K562 (cell line): ENCODE measurements around the gene ZNF628. TPM values are rescaled to one million over a fixed set of nuclear protein-coding genes. Genes with fewer than 3 reads are reported as not detected.
A peak's percentile ranks its signal among the peaks of the same experiment; 100 is the strongest.

ENCODE experiments used
- ATAC-seq: fragments of 200-7000 bp; cut with Tn5 transposase; 3 replicates; pipeline ENCODE4 v1.9.1; 2020; ENCODE audit warnings: moderate library complexity
- BruUV-seq: library from RNA; stranded (reverse); fragments of 400-500 nt; replicated peaks from 2 replicates; lab custom pipeline; 2021; lab: Mats Ljungman, UMichigan
- CTCF ChIA-PET: fragments of 300-600 bp; formaldehyde crosslinking; extraction: SDS; loops from one replicate; lab custom pipeline; 2021; ENCODE audit warnings: low intra/inter-chr PET ratio; lab: Yijun Ruan, JAX
- POLR2A ChIA-PET: fragments of 300-600, 350-650 bp; sonication (Branson Sonifier 250); formaldehyde crosslinking; extraction: SDS; loops from one replicate; lab custom pipeline; 2021; ENCODE audit warnings: antibody characterized with exemption, inconsistent platforms; lab: Yijun Ruan, JAX
- DNase-seq, 4 experiments: peaks; one replicate each; pipeline versions ENCODE4 v3.0.0 to v3.0.0-alpha.2; 2011 to 2018; ENCODE audit warnings: low spot score in 3 of 4, mixed read lengths in 3 of 4; ENCODE audit errors: extremely low read depth in 1 of 4
- FAIRE-seq: peaks from 2 replicates; lab custom pipeline; 2011; peaks lifted over from hg19 to GRCh38; lab: Jason Lieb, UNC
- H2AFZ ChIP-seq: 2 replicates; pipeline ENCODE4 v1.6.0; 2011; ENCODE audit warnings: low read depth, low read length, control low read depth, inconsistent platforms
- H3K27ac ChIP-seq: fragments of 200-600 bp; 3 replicates; pipeline ENCODE4 v1.8.0; 2011; ENCODE audit warnings: low read depth, mild to moderate bottlenecking, control low read depth, inconsistent platforms, low read length, moderate library complexity, mixed read lengths; ENCODE audit errors: extremely low read depth
- H3K27me3 ChIP-seq, 2 experiments: fragments of 300-600 bp in 1 of 2; 2 replicates in 1 of 2; 3 replicates in 1 of 2; pipeline versions ENCODE4 v1.6.0 to v1.8.0; 2011; ENCODE audit warnings: inconsistent platforms in 2 of 2, low read length in 2 of 2, mild to moderate bottlenecking in 1 of 2, mixed read lengths in 1 of 2, moderate library complexity in 1 of 2; ENCODE audit not compliant: control insufficient read depth in 2 of 2, insufficient read depth in 2 of 2
- H3K36me3 ChIP-seq: fragments of 300-600 bp; 3 replicates; pipeline ENCODE4 v1.8.0; 2011; ENCODE audit warnings: mild to moderate bottlenecking, low read length, inconsistent platforms; ENCODE audit not compliant: control insufficient read depth, insufficient read depth
- H3K4me1 ChIP-seq, 2 experiments: fragments of 200-600 bp in 1 of 2; replicated peaks in 1 of 2; 2 replicates in 1 of 2; 3 replicates in 1 of 2; pipeline versions ENCODE4 v1.5.1 to v1.8.0; 2011; ENCODE audit warnings: inconsistent platforms in 2 of 2, low read length in 2 of 2, mild to moderate bottlenecking in 1 of 2, mixed read lengths in 1 of 2, moderate library complexity in 1 of 2; ENCODE audit not compliant: control insufficient read depth in 2 of 2, insufficient read depth in 2 of 2
- H3K4me2 ChIP-seq: 2 replicates; pipeline ENCODE4 v1.6.1; 2011; ENCODE audit warnings: low read length, control low read depth, inconsistent platforms, mixed read lengths; ENCODE audit not compliant: insufficient read depth
- H3K4me3 ChIP-seq: fragments of 200-600 bp; sonication (generic), shearing (Covaris generic); 2 replicates; pipeline ENCODE4 v1.5.1; 2016; ENCODE audit warnings: control low read depth, inconsistent platforms
- H3K79me2 ChIP-seq: fragments of 200-600 bp; 3 replicates; pipeline ENCODE4 v1.8.0; 2011; ENCODE audit warnings: low read length, inconsistent platforms; ENCODE audit not compliant: control insufficient read depth, insufficient read depth
- H3K9ac ChIP-seq, 2 experiments: 2 replicates each; pipeline versions ENCODE4 v1.6.0 to v1.6.1; 2011; ENCODE audit warnings: low read depth in 2 of 2, low read length in 2 of 2, control low read depth in 1 of 2, inconsistent platforms in 1 of 2, mild to moderate bottlenecking in 1 of 2, mixed read lengths in 1 of 2; ENCODE audit not compliant: insufficient read depth in 1 of 2
- H3K9me1 ChIP-seq: one replicate; pipeline ENCODE4 v1.6.0; 2011; ENCODE audit warnings: inconsistent platforms, mild to moderate bottlenecking, low read length, moderate library complexity; ENCODE audit not compliant: control insufficient read depth, insufficient read depth
- H3K9me3 ChIP-seq: replicated peaks from 2 replicates; pipeline ENCODE4 v1.5.1; 2011; ENCODE audit warnings: low read depth, low read length, inconsistent platforms; ENCODE audit not compliant: control insufficient read depth, insufficient read depth
- H4K20me1 ChIP-seq: replicated peaks from 2 replicates; pipeline ENCODE4 v1.6.1; 2011; ENCODE audit warnings: low read length, inconsistent platforms, mixed read lengths; ENCODE audit not compliant: control insufficient read depth, insufficient read depth
- CBFA2T3 ChIP-seq: fragments of 450-650 bp; IDR thresholded peaks from 2 replicates; pipeline ENCODE4 v1.6.1; 2017
- CREB1 ChIP-seq, 2 experiments: sonication (generic) in 1 of 2; formaldehyde crosslinking in 1 of 2; IDR thresholded peaks; 2 replicates each; pipeline versions ENCODE4 v1.6.1 to v1.8.0; 2012 to 2022; ENCODE audit warnings: inconsistent platforms in 1 of 2, mild to moderate bottlenecking in 1 of 2, missing genetic modification reagents in 1 of 2, moderate library complexity in 1 of 2
- CREM ChIP-seq: IDR thresholded peaks from 2 replicates; pipeline ENCODE4 v1.6.1; 2014; ENCODE audit warnings: antibody characterized with exemption, low read depth
- ETV5 ChIP-seq: sonication (generic); formaldehyde crosslinking; IDR thresholded peaks from 2 replicates; pipeline ENCODE4 v1.4.0; 2020; ENCODE audit warnings: low read depth, mild to moderate bottlenecking, missing genetic modification reagents
- GABPA ChIP-seq: fragments of 200-800 bp; sonication (Bioruptor generic); conservative IDR thresholded peaks from 2 replicates; pipeline ENCODE4 v1.6.1; 2016; ENCODE audit warnings: low read depth, missing genetic modification characterization, missing compliant biosample characterization
- GABPB1 ChIP-seq: sonication (generic); formaldehyde crosslinking; IDR thresholded peaks from 2 replicates; pipeline ENCODE4 v1.8.0; 2022; ENCODE audit warnings: mild to moderate bottlenecking, missing genetic modification reagents
- HDGF ChIP-seq: fragments of 450-650 bp; IDR thresholded peaks from 2 replicates; pipeline ENCODE4 v1.6.1; 2016
- HMG20A ChIP-seq: fragments of 450-650 bp; formaldehyde crosslinking; conservative IDR thresholded peaks from 2 replicates; pipeline ENCODE4 v1.4.0; 2020; ENCODE audit warnings: mild to moderate bottlenecking, mixed read lengths
- ID3 ChIP-seq, 2 experiments: fragments of 250-450 bp in 1 of 2; fragments of 450-650 bp in 1 of 2; sonication (Bioruptor Pico) in 1 of 2; IDR thresholded peaks; 2 replicates each; pipeline versions ENCODE4 v1.6.1 to v1.8.0; 2016 to 2021; ENCODE audit warnings: mild to moderate bottlenecking in 2 of 2, moderate library complexity in 2 of 2, missing compliant biosample characterization in 1 of 2, missing genetic modification characterization in 1 of 2
- KDM5B ChIP-seq: fragments of 200-600 bp; sonication (generic); IDR thresholded peaks from 2 replicates; pipeline ENCODE4 v1.6.1; 2012; ENCODE audit warnings: low read depth, mild to moderate bottlenecking, moderate library complexity, low read length, control low read depth, inconsistent platforms; ENCODE audit not compliant: insufficient replicate concordance
- L3MBTL2 ChIP-seq: fragments of 450-650 bp; IDR thresholded peaks from 2 replicates; pipeline ENCODE4 v1.6.1; 2016; ENCODE audit warnings: mild to moderate bottlenecking, moderate library complexity
- MAFK ChIP-seq: IDR thresholded peaks from 2 replicates; pipeline ENCODE4 v1.6.1; 2011; ENCODE audit warnings: low read length, improper control_type of control experiment
- MLLT1 ChIP-seq, 2 experiments: fragments of 450-650 bp; IDR thresholded peaks; 2 replicates each; pipeline ENCODE4 v1.6.1; 2016
- PHB ChIP-seq: fragments of 250-450 bp; sonication (Bioruptor Pico); IDR thresholded peaks from 2 replicates; pipeline ENCODE4 v1.5.0; 2021
- PYGO2 ChIP-seq: fragments of 450-650 bp; IDR thresholded peaks from 2 replicates; pipeline ENCODE4 v1.6.1; 2016; ENCODE audit warnings: mild to moderate bottlenecking, missing genetic modification characterization, moderate library complexity, missing compliant biosample characterization
- RAD21 ChIP-seq, 2 experiments: fragments of 250-450 bp in 1 of 2; fragments of 450-650 bp in 1 of 2; sonication (Bioruptor Pico) in 1 of 2; formaldehyde crosslinking in 1 of 2; IDR thresholded peaks in 1 of 2; conservative IDR thresholded peaks in 1 of 2; 2 replicates each; pipeline versions ENCODE4 v1.4.0 to v1.8.0; 2020 to 2022; ENCODE audit warnings: mild to moderate bottlenecking in 2 of 2, moderate library complexity in 1 of 2
- RBFOX2 ChIP-seq: fragments of 200-400 bp; formaldehyde crosslinking; IDR thresholded peaks from 2 replicates; pipeline ENCODE4 v1.6.1; 2017; ENCODE audit warnings: low read depth, mild to moderate bottlenecking, low read length, moderate library complexity
- RCOR1 ChIP-seq, 2 experiments: IDR thresholded peaks; 2 replicates each; pipeline ENCODE4 v1.6.1; 2012; ENCODE audit warnings: low read depth in 2 of 2, low read length in 2 of 2, borderline replicate concordance in 1 of 2, improper control_type of control experiment in 1 of 2
- ZNF263 ChIP-seq: sonication (generic); formaldehyde crosslinking; IDR thresholded peaks from 2 replicates; pipeline ENCODE4 v1.8.0; 2022; ENCODE audit warnings: mild to moderate bottlenecking, missing genetic modification reagents, borderline replicate concordance
- ZNF76 ChIP-seq: fragments of 250-450 bp; sonication (Bioruptor Pico); IDR thresholded peaks from 2 replicates; pipeline ENCODE4 v1.4.0; 2020; ENCODE audit warnings: mild to moderate bottlenecking, moderate library complexity, borderline replicate concordance
- WGBS: fragments of 100-300 bp; shearing (Covaris generic); methylation state at CpG from one replicate; pipeline ENCODE4 v1.1.6; 2016; ENCODE audit warnings: low coverage, mixed read lengths; ENCODE audit not compliant: insufficient coverage; ENCODE audit errors: missing lambda C conversion rate; 5-methylcytosine and 5-hydroxymethylcytosine counted together
- in situ Hi-C: fragments of 300-500 bp; cut with MboI; formaldehyde crosslinking; loops from 4 replicates; pipeline ENCODE4 v1.15.0; 2018; ENCODE audit warnings: inconsistent platforms, mixed read lengths
- intact Hi-C: fragments of 100-400 bp; cut with micrococcal nuclease; formaldehyde crosslinking; loops from 2 replicates; pipeline ENCODE4 v1.14.2; 2022
- polyA plus RNA-seq, 8 experiments: library from polyadenylated mRNA; depleted of rRNA in 4 of 8; stranded (reverse) in 5 of 8; unstranded in 3 of 8; fragments of >200 nt; fragmentation: Nextera tagmentation in 2 of 8; fragmentation: Illumina TruSeq in 1 of 8; extraction: Ambion mirVana in 2 of 8; extraction: Trizol in 1 of 8; gene quantifications; 2 replicates each; pipeline versions ENCODE4 v1.2.1 to v1.2.3, GENCODE V29; 2011 to 2014; ENCODE audit warnings: inconsistent platforms in 1 of 8, missing spikeins in 1 of 8
- total RNA-seq, 7 experiments: library from RNA; depleted of rRNA in 6 of 7; stranded (reverse); fragments of >200 nt in 6 of 7; fragmentation: Illumina TruSeq in 2 of 7; extraction: Trizol in 2 of 7; gene quantifications; 2 replicates each; pipeline versions ENCODE4 v1.2.1 to v1.2.3, GENCODE V29; 2011 to 2021; ENCODE audit warnings: low replicate concordance in 1 of 7

ZNF628 gene
- total and polyA plus RNA-seq, 9 of the 15 experiments (the other 6 are each of a cell fraction or from before 2014, with no cell fraction given): 0.13 to 13.6 (median 2.2) TPM; not detected in 3

GRCh38 chr19:55494172-55494761 is 17.9 kb downstream of the ZNF628 start:
- Histone ChIP-seq H3K4me2 (peak overlapping the region; percentile 78), H3K9me3 (no peaks in the 10 kb centered on the region), H3K4me3 (peak overlapping the region; percentile 22), H3K4me1 (peaks cover 12 to 48% of the 10 kb centered on the region in 2 experiments), H3K9me1 (no peaks in the 10 kb centered on the region), H3K9ac (peak overlapping the region; percentile 38 to 74; a peak in 3 of 4 replicates), H3K36me3 (no peaks in the 10 kb centered on the region), H3K27ac (no peak overlapping the region; the same call in 2 of the 3 replicates), H3K79me2 (no peaks in the 10 kb centered on the region), H4K20me1 (no peaks in the 10 kb centered on the region), H3K27me3 (peaks cover 0 to 4% of the 10 kb centered on the region in 2 experiments; a peak in 1 of 5 replicates), H2AFZ (peak overlapping the region; percentile 93)
- CTCF ChIA-PET: no interaction called here
- no TSS peak for BruUV-seq
- WGBS: 16% methylated on average over 21 of the region's 22 CpGs
- POLR2A ChIA-PET: interaction anchor here (0.7 to 2.8 kb wide), 3 partner anchors 9 to 143 kb away, joined by 3 to 12 read pairs (median 11); partner anchors contain the start of gene NAT14
- in situ Hi-C loops: no loop called here
- FAIRE-seq: no peak
- intact Hi-C loops: no loop called here
- DNase-seq: peak; percentile 61 to 82 (median 74)
- peak; percentile 64 for ATAC-seq
- TF ChIP-seq GABPB1: 0 out of 2 replicates have a peak, but pooled peaks have one; percentile 8
- TF ChIP-seq RCOR1 (IDR thresholded peaks at IDR 0.05; ENCODE audit: borderline replicate concordance in 1 of 2, low read depth in 2 of 2, low read length in 2 of 2): 0 out of 4 replicates have a peak, but pooled peaks of 1 of the 2 experiments have one; percentile 42
- TF ChIP-seq PYGO2 (tag): no peak
- no peak for TF ChIP-seq ID3 (CRISPR knock-in tag; IDR thresholded peaks at IDR 0.05)
- TF ChIP-seq ID3 (tag; IDR thresholded peaks at IDR 0.05): 0 out of 2 replicates have a peak, but pooled peaks have one; percentile 37
- TF ChIP-seq ETV5 (CRISPR knock-in tag): no peak
- peak; percentile 68; the same call in 1 of the 2 replicates for TF ChIP-seq ZNF263 (CRISPR knock-in tag)
- TF ChIP-seq PHB (CRISPR knock-in tag): no peak
- no peak for TF ChIP-seq HDGF
- peak; percentile 23; the same call in 1 of the 2 replicates for TF ChIP-seq CBFA2T3
- no peak for TF ChIP-seq ZNF76 (CRISPR knock-in tag)
- TF ChIP-seq RBFOX2: 0 out of 2 replicates have a peak, but pooled peaks have one; percentile 35
- TF ChIP-seq CREB1 (IDR thresholded peaks at IDR 0.05): 0 out of 2 replicates have a peak, but pooled peaks have one; percentile 24
- TF ChIP-seq CREB1 (CRISPR knock-in tag; IDR thresholded peaks at IDR 0.05): peak; percentile 32; the same call in 1 of the 2 replicates
- peak; percentile 34 for TF ChIP-seq KDM5B
- TF ChIP-seq CREM: peak; percentile 92
- TF ChIP-seq MLLT1 (IDR thresholded peaks at IDR 0.05): peak in 1 of 2 experiments; percentile 93; a peak in 2 of 4 replicates
- 0 out of 2 replicates have a peak, but pooled peaks have one; percentile 13 for TF ChIP-seq L3MBTL2
- TF ChIP-seq GABPA (tag): peak; percentile 70
- 0 out of 2 replicates have a peak, but pooled peaks have one; percentile 5 for TF ChIP-seq MAFK
- TF ChIP-seq RAD21 (CRISPR knock-in tag; conservative IDR thresholded peaks at IDR 0.05 in 1 of 2, IDR thresholded peaks at IDR 0.05 in 1 of 2): no peak
- TF ChIP-seq HMG20A: no peak
